ENCODE measurements around the gene GSK3B. TPM values are rescaled to one million over a fixed set of nuclear protein-coding genes. Genes with fewer than 3 reads are reported as not detected.

Gene GSK3B
- total and polyA plus RNA-seq, 8 donors, result 6.2 to 59.1 (median 15.6) TPM

DNA sequence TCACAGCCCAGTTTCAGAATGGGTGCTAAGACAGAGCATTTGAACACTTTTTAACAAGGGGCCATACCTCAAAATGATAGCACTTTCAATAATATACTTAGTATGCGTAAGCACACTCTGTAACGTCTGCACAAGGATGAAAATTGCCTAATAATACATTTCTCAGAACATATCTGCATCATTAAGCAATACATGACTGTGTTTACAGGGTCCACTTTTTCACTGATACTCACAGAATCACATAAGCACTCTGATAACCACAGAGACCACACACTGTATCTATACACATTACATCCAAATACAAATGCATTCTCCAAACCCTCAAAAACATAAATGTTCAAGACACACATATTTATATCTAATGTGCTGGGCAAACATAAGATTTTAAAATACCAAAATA is 232.6 kb downstream of the GSK3B start:
- Histone ChIP-seq H3K36me3 (peaks cover 23 to 52% (median 46%) of the 10 kb centered on the region in 4 donors), H3K27me3 (no peaks in the 10 kb centered on the region), H3K9me3 (no peaks in the 10 kb centered on the region), H3K4me3 (no peak overlapping the region), H3K4me1 (no peaks in the 10 kb centered on the region), H3K27ac (no peak overlapping the region)
- DNase-seq, result no peak
- intact Hi-C loops (cut with DNase I; ENCODE audit: low total_unique reads), result no loop called here
- TF ChIP-seq POLR2A (IDR thresholded peaks at IDR 0.05) (no peak), EP300 (IDR thresholded peaks at IDR 0.05) (no peak), POLR2AphosphoS5 (IDR thresholded peaks at IDR 0.05) (no peak), CTCF (IDR thresholded peaks at IDR 0.05) (no peak)
- 91 to 98% (median 94%) methylated on average over 2 of the region's 2 CpGs for whole genome bisulfite sequencing, 5 donors

GRCh38 chr3:119859728-119860127 is 234.5 kb downstream of the GSK3B start:
- H3K36me3 ChIP-seq, result peaks cover 23 to 60% (median 50%) of the 10 kb centered on the region in 4 donors
- no peak overlapping the region for H3K27ac ChIP-seq
- no peaks in the 10 kb centered on the region for H3K9me3 ChIP-seq
- 96 to 100% (median 98%) methylated on average over 2 of the region's 2 CpGs for WGBS, 5 donors
- intact Hi-C loops (cut with DNase I; ENCODE audit: low total_unique reads), result no loop called here
- no peak for DNase-seq
- H3K4me3 ChIP-seq, result no peak overlapping the region
- no peaks in the 10 kb centered on the region for H3K4me1 ChIP-seq
- no peak for TF ChIP-seq POLR2A (IDR thresholded peaks at IDR 0.05)
- no peak for TF ChIP-seq CTCF (IDR thresholded peaks at IDR 0.05)
- no peak for TF ChIP-seq POLR2AphosphoS5 (IDR thresholded peaks at IDR 0.05)
- TF ChIP-seq EP300 (IDR thresholded peaks at IDR 0.05), result no peak
- H3K27me3 ChIP-seq, result no peaks in the 10 kb centered on the region

- TF ChIP-seq EP300 (IDR thresholded peaks at IDR 0.05) (no peak), CTCF (IDR thresholded peaks at IDR 0.05) (no peak), POLR2A (IDR thresholded peaks at IDR 0.05) (no peak), POLR2AphosphoS5 (IDR thresholded peaks at IDR 0.05) (no peak)
Measured at GRCh38 chr3:119858957-119859356, 235.3 kb downstream of the GSK3B start.

GRCh38 chr3:119856695-119857094 is 237.6 kb downstream of the GSK3B start:
- Histone ChIP-seq H3K4me3 (no peak overlapping the region), H3K9me3 (no peaks in the 10 kb centered on the region), H3K4me1 (no peaks in the 10 kb centered on the region), H3K36me3 (peaks cover 11 to 36% (median 29%) of the 10 kb centered on the region in 4 donors), H3K27me3 (no peaks in the 10 kb centered on the region), H3K27ac (no peak overlapping the region)
- WGBS, 5 donors, result 94 to 97% (median 95%) methylated on average over 3 of the region's 3 CpGs
- intact Hi-C loops (cut with DNase I; ENCODE audit: low total_unique reads), result no loop called here
- TF ChIP-seq POLR2A (IDR thresholded peaks at IDR 0.05), result no peak
- no peak for TF ChIP-seq POLR2AphosphoS5 (IDR thresholded peaks at IDR 0.05)
- no peak for TF ChIP-seq CTCF (IDR thresholded peaks at IDR 0.05)
- TF ChIP-seq EP300 (IDR thresholded peaks at IDR 0.05), result no peak
- DNase-seq, result no peak

More at GRCh38 chr3:119858957-119859356, 235.3 kb downstream of the GSK3B start:
- Histone ChIP-seq H3K27me3 (no peaks in the 10 kb centered on the region), H3K36me3 (peaks cover 23 to 52% (median 45%) of the 10 kb centered on the region in 4 donors), H3K27ac (no peak overlapping the region), H3K9me3 (no peaks in the 10 kb centered on the region), H3K4me1 (no peaks in the 10 kb centered on the region), H3K4me3 (no peak overlapping the region)
- 54 to 82% (median 70%) methylated on average over 2 of the region's 2 CpGs for WGBS, 5 donors
- intact Hi-C loops (cut with DNase I; ENCODE audit: low total_unique reads), result no loop called here
- no peak for DNase-seq

All from stomach (tissue), 9 donors.